ENCODE measurements around the gene ZNF436.
"Not testable (repeated sequence)": the region's sequence is repeated elsewhere in the genome, so short reads cannot be mapped to it uniquely, and the experiment has no call there.

ZNF436 gene

GRCh38 chr1:23392125-23392855 lies 22.7 kb upstream of the ZNF436 start:
- peak; percentile 94 for FAIRE-seq

GRCh38 chr1:23389837-23390321 lies 20.2 kb upstream of the ZNF436 start:
- no peak for FAIRE-seq

- FAIRE-seq = no peak
Measured at GRCh38 chr1:23387494-23387893, 17.9 kb upstream of the ZNF436 start.

- FAIRE-seq = no peak
Measured at GRCh38 chr1:23385119-23385621, 15.5 kb upstream of the ZNF436 start.

GRCh38 chr1:23384312-23385058 lies 14.8 kb upstream of the ZNF436 start:
- FAIRE-seq = no peak

GRCh38 chr1:23383577-23384311 lies 14.1 kb upstream of the ZNF436 start:
- no peak for FAIRE-seq

- FAIRE-seq = no peak
Measured at GRCh38 chr1:23381233-23381885, 11.7 kb upstream of the ZNF436 start.

- no peak for FAIRE-seq
Measured at GRCh38 chr1:23380719-23381118, 11.1 kb upstream of the ZNF436 start.

GRCh38 chr1:23380236-23380635 lies 10.6 kb upstream of the ZNF436 start:
- FAIRE-seq = not testable (repeated sequence)

- no peak for FAIRE-seq
Measured at GRCh38 chr1:23376890-23377811, 7.5 kb upstream of the ZNF436 start.

- not testable (repeated sequence) for FAIRE-seq
Measured at GRCh38 chr1:23374079-23374735, 4.6 kb upstream of the ZNF436 start.

- FAIRE-seq = no peak
Measured at GRCh38 chr1:23371987-23372880, 2.6 kb upstream of the ZNF436 start.

GRCh38 chr1:23370709-23371584 lies 1.3 kb upstream of the ZNF436 start:
- no peak for FAIRE-seq

- FAIRE-seq = no peak
Measured at GRCh38 chr1:23370330-23370708, 683 bp upstream of the ZNF436 start.

GRCh38 chr1:23368562-23369334 lies 888 bp downstream of the ZNF436 start:
- no peak for FAIRE-seq

GRCh38 chr1:23367791-23368561 lies 1.7 kb downstream of the ZNF436 start:
- FAIRE-seq = no peak

- FAIRE-seq = no peak
Measured at GRCh38 chr1:23367451-23367790, 2.2 kb downstream of the ZNF436 start.
